SH-SY5Y (cell line): ENCODE measurements around the gene LMO1.

Source experiments
- GATA2 ChIP-seq: IDR thresholded peaks from 2 replicates; pipeline ENCODE4 v1.6.1; 2011; ENCODE audit warnings: mild to moderate bottlenecking, low read depth, low read length
- GATA3 ChIP-seq: IDR thresholded peaks from 2 replicates; pipeline ENCODE4 v1.6.1; 2011; ENCODE audit warnings: low read depth, mild to moderate bottlenecking, low read length, moderate library complexity

DNA sequence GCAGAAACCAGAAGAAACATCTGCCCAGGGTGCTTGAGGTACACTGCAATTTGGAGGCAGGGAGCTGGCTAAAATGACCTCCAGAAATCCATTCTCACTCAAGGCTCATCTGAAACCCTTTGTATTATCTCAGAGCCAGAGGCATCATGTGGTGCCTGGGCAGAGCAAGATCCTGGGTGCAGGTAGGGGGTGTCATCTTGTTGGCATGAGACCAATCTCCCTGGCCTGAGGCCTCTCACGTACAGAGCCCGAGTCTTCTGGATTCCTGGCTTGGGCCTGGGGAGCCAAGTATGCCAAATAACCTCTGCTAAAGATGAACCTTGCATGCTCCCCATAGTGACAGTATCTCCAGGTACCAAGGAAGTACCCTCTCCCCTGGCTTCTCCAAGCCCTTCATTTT, 2.4 kb downstream of the LMO1 start:
- TF ChIP-seq GATA3 (no peak), GATA2 (no peak)
